ENCODE results near the gene GCM1. TPM values are rescaled to one million over a fixed set of nuclear protein-coding genes. Genes with fewer than 3 reads are reported as not detected.
"Not testable (repeated sequence)": the region's sequence is repeated elsewhere in the genome, so short reads cannot be mapped to it uniquely, and the experiment has no call there.

GCM1 gene
- total RNA-seq, 3 donors from 2014 or later: 0.08 to 0.11 TPM; not detected in 1

DNA sequence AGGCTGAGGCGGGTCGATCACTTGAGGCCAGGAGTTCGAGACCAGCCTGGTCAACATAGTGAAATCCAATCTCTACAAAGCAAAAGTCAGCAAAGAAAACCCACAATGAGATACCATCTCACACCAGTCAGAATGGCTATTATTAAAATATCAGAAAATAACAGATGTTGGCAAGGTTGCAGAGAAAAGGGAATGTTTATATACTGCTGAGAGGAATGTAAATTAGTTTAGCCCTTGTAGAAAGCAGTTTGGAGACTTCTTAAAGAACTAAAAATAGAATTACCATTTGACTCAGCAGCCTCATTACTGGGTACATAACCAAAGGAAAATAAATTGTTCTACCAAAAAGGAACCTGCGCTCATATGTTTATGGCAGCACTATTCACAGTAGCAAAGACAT, 16.7 kb upstream of the GCM1 start:
- H3K4me3 Mint-ChIP-seq: no peak overlapping the region
- no peaks in the 10 kb centered on the region for H3K9me3 Mint-ChIP-seq
- no peaks in the 10 kb centered on the region for H3K36me3 Mint-ChIP-seq (ENCODE audit: insufficient read depth)
- peaks cover 8% of the 10 kb centered on the region for H3K4me1 Mint-ChIP-seq (ENCODE audit: low read depth)
- ATAC-seq: no peak
- no peaks in the 10 kb centered on the region for H3K27me3 Mint-ChIP-seq (ENCODE audit: low read depth)
- no peak for DNase-seq

DNA sequence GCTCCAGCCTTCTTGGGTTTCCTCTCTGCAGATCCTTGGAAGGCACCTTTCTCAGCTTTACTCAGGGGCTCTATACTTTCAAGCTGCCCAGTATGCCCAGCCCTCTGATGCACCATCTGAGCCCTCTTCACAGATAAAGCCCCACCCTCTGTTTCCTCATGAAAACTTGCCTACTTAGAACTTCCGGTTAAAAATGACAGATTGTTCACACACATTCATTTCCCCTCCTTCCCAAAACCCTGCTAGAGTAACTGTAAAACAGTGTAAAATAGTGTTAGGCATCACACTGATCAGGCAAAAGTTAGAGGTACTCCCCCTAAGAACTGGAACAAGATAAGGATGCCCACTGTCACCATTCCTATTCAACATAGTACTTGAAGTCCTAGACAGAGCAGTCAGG, 14.0 kb upstream of the GCM1 start:
- Mint-ChIP-seq H3K36me3 (ENCODE audit: insufficient read depth) (no peaks in the 10 kb centered on the region), H3K27me3 (ENCODE audit: low read depth) (no peaks in the 10 kb centered on the region)
- no peak for DNase-seq

DNA sequence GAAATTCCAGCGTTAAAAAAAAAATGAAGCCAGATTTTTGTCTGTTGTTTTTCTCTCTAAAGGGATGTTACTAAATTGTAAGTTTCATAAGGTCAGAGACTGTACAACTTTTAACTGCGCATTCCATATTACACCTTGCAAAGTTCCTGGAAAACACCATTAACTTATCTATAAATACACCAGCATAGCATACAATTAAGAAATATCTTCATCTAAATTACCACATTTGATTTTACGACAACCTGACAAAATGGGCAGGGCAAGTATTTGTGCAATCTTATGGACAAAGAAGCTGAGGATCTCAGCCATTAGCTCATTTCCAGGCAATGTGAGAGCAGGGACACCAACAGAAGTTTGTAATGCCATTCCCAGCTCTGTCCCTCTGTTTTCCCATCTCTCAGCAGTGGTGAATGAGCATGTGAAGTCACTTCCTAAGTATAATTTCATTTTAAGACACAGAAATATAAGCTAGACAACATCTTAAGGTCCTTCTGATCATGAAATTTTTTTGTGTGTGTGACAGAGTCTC, 12.9 kb upstream of the GCM1 start:
- peaks cover 8% of the 10 kb centered on the region for H3K4me1 Mint-ChIP-seq (ENCODE audit: low read depth)
- H3K36me3 Mint-ChIP-seq (ENCODE audit: insufficient read depth): no peaks in the 10 kb centered on the region
- DNase-seq (no peak), ATAC-seq (no peak)
- H3K27me3 Mint-ChIP-seq (ENCODE audit: low read depth): no peaks in the 10 kb centered on the region
- H3K9me3 Mint-ChIP-seq: no peaks in the 10 kb centered on the region
- no peak overlapping the region for H3K4me3 Mint-ChIP-seq

More for the DNA sequence above, 14.0 kb upstream of the GCM1 start:
- Mint-ChIP-seq H3K4me1 (ENCODE audit: low read depth) (peaks cover 8% of the 10 kb centered on the region), H3K4me3 (no peak overlapping the region), H3K9me3 (no peaks in the 10 kb centered on the region)
- no peak for ATAC-seq

DNA sequence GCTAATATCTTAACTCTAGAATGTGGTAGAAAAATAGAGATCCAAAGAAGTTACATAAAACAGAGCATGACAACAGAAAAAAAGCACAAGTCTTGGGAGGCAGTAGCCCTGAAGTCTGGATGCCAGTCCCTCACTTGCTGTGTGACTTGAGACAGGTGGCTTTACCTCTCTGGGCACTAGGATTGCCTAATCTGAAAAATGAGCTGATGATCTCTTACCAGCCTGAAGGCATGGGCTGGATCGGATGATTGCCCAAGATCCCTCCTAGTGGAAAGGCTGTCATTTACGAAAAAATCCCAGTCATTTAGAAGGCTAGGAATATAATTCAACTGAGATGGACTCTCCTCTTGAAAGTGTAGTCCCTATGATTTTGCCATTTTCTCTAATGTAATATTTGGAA, 10.9 kb upstream of the GCM1 start:
- H3K4me1 Mint-ChIP-seq (ENCODE audit: low read depth): peaks cover 8% of the 10 kb centered on the region
- ATAC-seq: no peak
- H3K9me3 Mint-ChIP-seq: no peaks in the 10 kb centered on the region
- H3K4me3 Mint-ChIP-seq: no peak overlapping the region
- DNase-seq: no peak
- H3K36me3 Mint-ChIP-seq (ENCODE audit: insufficient read depth): no peaks in the 10 kb centered on the region
- no peaks in the 10 kb centered on the region for H3K27me3 Mint-ChIP-seq (ENCODE audit: low read depth)

DNA sequence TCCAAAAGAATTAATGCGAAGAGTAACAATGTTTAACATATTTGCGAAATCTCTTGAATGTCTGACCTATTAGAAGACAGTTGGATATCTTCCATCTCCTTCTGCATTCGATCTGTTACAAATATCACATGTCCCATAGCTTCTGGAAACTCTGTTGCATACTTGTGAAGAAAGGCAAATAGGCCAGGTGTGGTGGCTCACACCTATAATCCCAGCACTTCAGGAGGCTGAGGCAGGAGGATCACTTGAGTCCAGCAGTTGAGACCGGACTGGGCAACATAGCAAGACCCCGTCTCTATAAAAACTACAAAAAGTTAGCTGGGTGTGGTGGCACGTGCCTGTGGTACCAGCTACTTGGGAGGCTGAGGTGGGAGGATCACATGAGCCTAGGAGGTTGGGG, 9.4 kb upstream of the GCM1 start:
- DNase-seq; ATAC-seq; H3K36me3 Mint-ChIP-seq (ENCODE audit: insufficient read depth); H3K27me3 Mint-ChIP-seq (ENCODE audit: low read depth); H3K4me3 Mint-ChIP-seq; H3K9me3 Mint-ChIP-seq; H3K4me1 Mint-ChIP-seq (ENCODE audit: low read depth): not testable (repeated sequence)

DNA sequence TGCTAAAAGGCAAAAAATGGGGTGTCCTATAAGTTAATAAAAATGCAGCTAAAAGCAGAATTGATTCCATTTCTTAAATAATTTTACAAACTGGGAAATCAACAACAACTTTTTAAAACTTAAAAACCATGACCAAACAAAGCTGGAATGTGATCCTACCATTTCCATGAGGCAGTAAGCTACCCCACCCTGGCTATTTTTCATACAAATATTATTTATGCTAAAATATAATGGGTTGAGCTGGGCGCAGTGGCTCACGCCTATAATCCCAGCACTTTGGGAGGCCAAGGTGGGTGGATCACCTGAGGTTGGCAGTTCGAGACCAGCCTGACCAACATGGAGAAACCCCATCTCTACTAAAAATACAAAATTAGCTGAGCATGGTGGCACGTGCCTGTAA, 6.6 kb upstream of the GCM1 start:
- DNase-seq; H3K4me1 Mint-ChIP-seq (ENCODE audit: low read depth); H3K4me3 Mint-ChIP-seq; H3K36me3 Mint-ChIP-seq (ENCODE audit: insufficient read depth); H3K27me3 Mint-ChIP-seq (ENCODE audit: low read depth); H3K9me3 Mint-ChIP-seq; ATAC-seq: not testable (repeated sequence)

DNA sequence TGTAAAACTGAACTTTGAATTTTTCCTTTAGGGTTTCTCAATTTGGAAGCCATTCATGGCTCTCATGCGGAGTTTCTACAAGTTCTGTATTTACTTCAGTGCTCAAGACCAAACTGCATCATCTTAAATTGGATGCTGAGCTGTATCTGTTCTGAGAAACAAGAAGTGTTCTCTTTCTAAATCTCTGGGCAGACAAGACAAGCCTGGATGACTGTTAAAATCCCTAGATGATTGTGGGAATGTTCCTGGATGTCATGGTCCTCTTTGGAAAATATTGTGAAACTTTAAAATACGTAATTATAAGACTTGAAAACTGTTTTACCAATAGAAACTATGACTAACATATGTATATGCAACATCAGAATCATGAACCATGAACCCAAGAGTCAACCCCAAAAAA, 6.2 kb upstream of the GCM1 start:
- no peak for ATAC-seq
- Mint-ChIP-seq H3K4me3 (no peak overlapping the region), H3K4me1 (ENCODE audit: low read depth) (no peaks in the 10 kb centered on the region), H3K9me3 (no peaks in the 10 kb centered on the region), H3K27me3 (ENCODE audit: low read depth) (peaks cover 5% of the 10 kb centered on the region), H3K36me3 (ENCODE audit: insufficient read depth) (no peaks in the 10 kb centered on the region)
- no peak for DNase-seq

DNA sequence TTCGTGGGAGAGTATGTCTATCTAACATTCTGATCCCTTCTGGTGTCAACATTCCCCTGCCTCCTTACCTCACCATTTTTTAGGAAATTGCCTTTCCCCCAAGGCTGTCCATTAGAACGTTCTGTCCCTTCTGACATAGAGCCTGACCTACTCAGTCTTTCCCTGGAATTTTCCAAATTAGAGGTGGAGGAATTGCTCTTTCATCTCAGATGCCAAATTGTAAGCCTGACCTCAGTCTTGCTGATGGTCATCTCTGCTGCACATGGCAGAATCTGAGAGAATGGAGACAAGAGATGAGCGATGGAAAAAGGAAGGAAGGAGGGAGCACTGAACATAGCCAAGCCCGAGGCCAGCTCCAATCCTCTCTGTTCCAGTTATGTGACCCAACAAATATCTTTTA, 5.4 kb upstream of the GCM1 start:
- Mint-ChIP-seq H3K9me3 (no peaks in the 10 kb centered on the region), H3K4me3 (no peak overlapping the region), H3K4me1 (ENCODE audit: low read depth) (no peaks in the 10 kb centered on the region), H3K27me3 (ENCODE audit: low read depth) (peaks cover 5% of the 10 kb centered on the region), H3K36me3 (ENCODE audit: insufficient read depth) (no peaks in the 10 kb centered on the region)
- DNase-seq (no peak), ATAC-seq (no peak)

DNA sequence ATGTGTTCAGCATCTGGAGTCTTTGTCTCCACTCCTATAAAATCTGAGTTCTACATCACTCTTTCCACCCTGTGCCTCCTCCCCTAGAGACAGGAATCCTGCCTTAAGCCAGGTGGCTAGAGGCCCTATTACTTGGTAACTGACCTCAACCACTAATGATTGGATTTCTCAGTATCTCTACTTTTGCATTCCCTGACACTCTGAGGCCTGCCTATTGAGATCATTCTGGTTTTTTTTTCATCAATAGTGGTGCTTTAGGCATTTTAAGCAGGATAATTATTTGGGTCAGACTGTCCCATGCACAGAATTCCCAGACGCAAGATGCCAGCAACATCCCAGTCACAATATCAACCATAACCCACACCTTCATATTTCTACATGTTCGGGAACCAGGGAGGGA, 3.9 kb upstream of the GCM1 start:
- ATAC-seq: no peak
- Mint-ChIP-seq H3K27me3 (ENCODE audit: low read depth) (peaks cover 5% of the 10 kb centered on the region), H3K4me1 (ENCODE audit: low read depth) (no peaks in the 10 kb centered on the region), H3K9me3 (no peaks in the 10 kb centered on the region), H3K36me3 (ENCODE audit: insufficient read depth) (no peaks in the 10 kb centered on the region), H3K4me3 (no peak overlapping the region)
- DNase-seq: no peak

DNA sequence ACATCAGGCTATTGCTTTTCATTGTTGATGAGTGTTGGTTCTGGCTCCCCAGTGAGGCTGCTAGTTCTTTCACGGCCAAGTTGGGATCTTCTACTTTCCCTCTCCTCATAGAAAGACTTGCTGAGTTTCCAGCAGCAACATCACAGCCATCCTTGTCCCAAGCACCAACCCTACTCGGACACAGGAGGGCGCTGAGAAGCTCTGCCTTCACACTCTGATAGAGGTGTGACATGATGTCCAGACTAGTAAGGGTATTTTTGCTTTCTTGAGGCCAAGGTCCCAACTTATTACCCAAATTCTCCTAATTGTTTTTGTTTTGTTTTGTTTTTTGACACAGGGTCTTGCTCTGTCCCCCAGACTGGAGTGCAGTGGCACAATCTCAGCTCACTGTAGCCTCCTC, 3.0 kb upstream of the GCM1 start:
- Mint-ChIP-seq H3K4me3 (no peak overlapping the region), H3K36me3 (ENCODE audit: insufficient read depth) (no peaks in the 10 kb centered on the region), H3K27me3 (ENCODE audit: low read depth) (peaks cover 5% of the 10 kb centered on the region), H3K9me3 (no peaks in the 10 kb centered on the region), H3K4me1 (ENCODE audit: low read depth) (no peaks in the 10 kb centered on the region)
- DNase-seq (no peak), ATAC-seq (no peak)

DNA sequence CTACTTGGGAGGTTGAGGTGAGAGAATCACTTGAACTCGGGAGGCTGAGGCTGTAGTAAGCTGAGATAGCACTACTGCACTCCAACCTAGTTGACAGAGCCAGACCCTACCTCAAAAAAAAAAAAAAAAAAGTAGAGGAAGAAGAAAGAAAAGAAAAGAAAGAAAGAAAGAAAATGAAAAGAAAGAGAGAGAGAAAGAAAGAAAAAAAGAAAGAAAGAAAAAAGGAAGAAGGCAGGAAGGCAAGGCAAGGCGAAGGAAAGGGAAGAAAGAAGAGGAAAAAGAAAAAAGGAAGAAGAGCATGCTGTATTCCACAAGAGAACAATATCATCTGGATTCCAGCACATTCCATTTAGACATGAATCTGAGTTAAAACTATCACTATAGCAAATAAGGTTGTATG, 3.8 kb downstream of the GCM1 start:
- DNase-seq (no peak), ATAC-seq (no peak)
- Mint-ChIP-seq H3K27me3 (ENCODE audit: low read depth) (peaks cover 4% of the 10 kb centered on the region), H3K36me3 (ENCODE audit: insufficient read depth) (no peaks in the 10 kb centered on the region), H3K4me1 (ENCODE audit: low read depth) (no peaks in the 10 kb centered on the region), H3K4me3 (no peak overlapping the region), H3K9me3 (no peaks in the 10 kb centered on the region)

DNA sequence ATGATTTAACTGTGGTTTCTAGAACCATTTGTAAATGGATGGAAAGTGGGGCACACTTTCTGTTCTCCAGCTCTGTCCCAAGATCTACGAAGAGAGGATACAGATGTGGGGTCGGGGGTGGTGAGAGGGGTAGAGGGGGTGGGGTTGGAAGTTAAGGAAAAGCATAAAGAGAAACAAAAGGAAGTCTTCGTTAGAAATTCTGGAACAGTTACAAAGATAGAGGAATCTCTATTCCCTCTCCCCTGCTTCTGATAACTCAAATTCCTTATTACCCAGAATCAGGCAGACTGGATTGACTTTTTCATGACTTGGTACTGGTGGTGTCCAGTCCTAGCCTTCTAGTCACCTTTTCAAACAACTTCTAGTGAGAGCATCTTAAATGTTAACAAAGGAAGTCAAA, 4.9 kb downstream of the GCM1 start:
- Mint-ChIP-seq H3K4me1 (ENCODE audit: low read depth) (no peaks in the 10 kb centered on the region), H3K36me3 (ENCODE audit: insufficient read depth) (no peaks in the 10 kb centered on the region), H3K9me3 (no peaks in the 10 kb centered on the region), H3K27me3 (ENCODE audit: low read depth) (peaks cover 5% of the 10 kb centered on the region), H3K4me3 (no peak overlapping the region)
- no peak for DNase-seq
- no peak for ATAC-seq

DNA sequence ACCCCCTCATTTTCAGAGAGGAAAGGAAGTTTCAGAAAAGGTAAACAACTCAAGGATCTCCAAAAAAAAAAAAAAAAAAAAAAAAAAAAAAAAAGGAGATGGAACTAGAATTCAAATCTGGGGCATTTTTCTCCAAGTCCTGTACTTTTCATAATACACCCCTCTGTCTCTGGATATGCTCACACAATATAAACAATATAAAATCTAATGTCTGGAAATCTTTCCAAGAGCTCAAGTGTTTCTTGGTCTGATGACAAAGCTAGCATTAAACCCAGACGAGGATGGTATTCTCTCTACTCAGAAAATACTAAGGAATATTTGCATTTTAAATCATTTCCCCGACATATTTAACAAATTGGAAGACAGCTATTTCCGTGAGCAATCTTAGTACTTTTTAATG, 5.8 kb downstream of the GCM1 start:
- Mint-ChIP-seq H3K27me3 (ENCODE audit: low read depth) (peaks cover 7% of the 10 kb centered on the region), H3K9me3 (no peaks in the 10 kb centered on the region), H3K4me3 (no peak overlapping the region), H3K36me3 (ENCODE audit: insufficient read depth) (no peaks in the 10 kb centered on the region), H3K4me1 (ENCODE audit: low read depth) (no peaks in the 10 kb centered on the region)
- ATAC-seq (no peak), DNase-seq (no peak)

DNA sequence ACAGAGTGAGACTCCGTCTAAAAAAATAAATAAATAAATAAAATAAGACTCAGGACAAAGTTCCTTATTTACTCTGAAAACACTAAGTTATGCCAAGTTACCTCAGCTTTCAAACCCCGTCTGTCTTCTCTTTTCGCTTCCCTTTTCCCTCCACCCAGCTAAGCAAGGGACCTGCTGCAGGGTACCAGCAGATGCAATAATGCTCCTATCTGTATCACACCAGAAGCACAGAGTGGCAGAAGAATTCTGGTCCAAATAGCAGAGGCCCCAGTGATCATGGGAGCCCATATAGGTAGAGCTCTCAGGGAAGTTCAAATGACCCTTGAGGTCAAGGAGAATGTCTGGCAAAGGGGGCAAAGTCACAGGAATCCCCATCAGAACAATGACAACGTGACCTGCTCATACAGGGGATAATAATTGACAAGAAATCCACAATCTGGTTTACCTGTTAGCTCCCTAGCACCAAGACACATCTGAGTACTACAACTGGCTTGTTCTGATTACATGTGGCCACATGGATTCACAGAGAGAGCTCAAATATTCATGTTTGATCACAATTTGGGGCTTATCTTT, 8.7 kb downstream of the GCM1 start:
- Mint-ChIP-seq H3K36me3 (ENCODE audit: insufficient read depth) (no peaks in the 10 kb centered on the region), H3K4me3 (no peak overlapping the region), H3K9me3 (no peaks in the 10 kb centered on the region), H3K4me1 (ENCODE audit: low read depth) (no peaks in the 10 kb centered on the region), H3K27me3 (ENCODE audit: low read depth) (peaks cover 7% of the 10 kb centered on the region)
- no peak for DNase-seq
- ATAC-seq: no peak

DNA sequence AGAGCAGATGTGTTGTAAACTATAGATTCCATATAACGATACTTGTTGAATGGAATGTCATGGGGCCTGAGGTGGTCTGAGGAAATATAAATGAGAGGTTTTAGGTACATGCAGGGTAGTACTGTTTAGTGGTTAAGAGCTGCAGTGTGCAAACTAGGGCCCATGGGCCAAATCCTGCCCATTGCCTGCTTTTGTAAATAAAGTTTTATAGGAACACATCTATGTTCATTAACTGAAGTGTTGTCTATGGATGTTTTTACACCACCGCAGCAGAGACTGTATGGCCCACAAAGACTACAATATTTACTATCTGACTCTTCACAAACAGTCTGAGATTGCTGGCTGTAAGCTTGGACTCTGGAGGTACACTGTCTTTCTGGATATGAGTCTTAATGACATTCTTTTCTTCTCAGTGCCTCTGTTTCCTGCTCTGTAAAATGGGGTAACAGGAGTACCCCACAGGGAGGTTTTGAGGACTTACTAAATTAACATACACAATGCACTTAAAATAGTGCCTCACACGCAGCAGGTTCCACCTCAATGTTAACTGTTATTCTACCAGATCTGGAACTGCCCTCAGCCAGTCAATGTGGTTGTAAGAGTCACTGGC, 12.5 kb downstream of the GCM1 start:
- H3K4me3 Mint-ChIP-seq: no peak overlapping the region
- H3K27me3 Mint-ChIP-seq (ENCODE audit: low read depth): peaks cover 4% of the 10 kb centered on the region
- no peaks in the 10 kb centered on the region for H3K9me3 Mint-ChIP-seq
- H3K36me3 Mint-ChIP-seq (ENCODE audit: insufficient read depth): no peaks in the 10 kb centered on the region
- peaks cover 3% of the 10 kb centered on the region for H3K4me1 Mint-ChIP-seq (ENCODE audit: low read depth)
- DNase-seq: no peak
- ATAC-seq: no peak

Measured in activated T-cell treated with anti-CD3 and anti-CD28 coated beads, Interleukin-2, amount 50 U/mL, for 4 hours (primary cell).